Ishikawa (cell line): ENCODE data around the gene DOK6.

ENCODE experiments used
- EGR1 ChIP-seq: IDR thresholded peaks from 2 replicates; pipeline ENCODE4 v1.6.1; 2012
- EP300 ChIP-seq: IDR thresholded peaks from 2 replicates; pipeline ENCODE4 v1.6.1; 2012; ENCODE audit warnings: borderline replicate concordance
- RAD21 ChIP-seq: IDR thresholded peaks from 2 replicates; pipeline ENCODE4 v1.6.1; 2012; ENCODE audit warnings: low read depth
- TAF1 ChIP-seq: IDR thresholded peaks from 2 replicates; pipeline ENCODE4 v1.6.1; 2012; ENCODE audit warnings: low read depth, mild to moderate bottlenecking
- TCF12 ChIP-seq: IDR thresholded peaks from 2 replicates; pipeline ENCODE4 v1.6.1; 2012; ENCODE audit warnings: low read depth
- YY1 ChIP-seq: IDR thresholded peaks from 2 replicates; pipeline ENCODE4 v1.6.1; 2012; ENCODE audit warnings: low read depth
- TF ChIP-seq, protein P1 (sequence below): IDR thresholded peaks from 2 replicates; pipeline ENCODE4 v1.6.1; 2012; ENCODE audit warnings: low read depth, mild to moderate bottlenecking

DNA sequence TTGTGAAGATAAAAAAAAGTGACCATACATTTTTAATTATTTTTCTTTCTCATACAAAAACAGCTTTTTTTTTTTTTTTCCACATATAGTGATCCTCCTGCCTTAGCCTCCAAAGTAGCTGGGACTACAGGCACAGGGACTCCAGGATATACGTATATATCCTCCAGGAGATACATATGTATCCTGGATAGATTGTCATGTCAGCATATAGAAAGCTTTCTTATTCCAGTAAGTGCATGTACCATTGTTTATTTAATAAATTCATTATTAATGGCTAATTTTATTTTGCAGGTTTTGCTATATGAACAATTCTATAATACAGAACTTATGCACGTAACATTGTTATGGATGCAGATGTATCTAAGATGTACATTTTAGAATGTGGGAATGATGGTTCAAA is 138.7 kb downstream of the DOK6 start:
- TF ChIP-seq EP300 (no peak), EGR1 (no peak), RAD21 (no peak), TAF1 (no peak), YY1 (no peak), TCF12 (no peak)
- TF ChIP-seq, protein P1, sequence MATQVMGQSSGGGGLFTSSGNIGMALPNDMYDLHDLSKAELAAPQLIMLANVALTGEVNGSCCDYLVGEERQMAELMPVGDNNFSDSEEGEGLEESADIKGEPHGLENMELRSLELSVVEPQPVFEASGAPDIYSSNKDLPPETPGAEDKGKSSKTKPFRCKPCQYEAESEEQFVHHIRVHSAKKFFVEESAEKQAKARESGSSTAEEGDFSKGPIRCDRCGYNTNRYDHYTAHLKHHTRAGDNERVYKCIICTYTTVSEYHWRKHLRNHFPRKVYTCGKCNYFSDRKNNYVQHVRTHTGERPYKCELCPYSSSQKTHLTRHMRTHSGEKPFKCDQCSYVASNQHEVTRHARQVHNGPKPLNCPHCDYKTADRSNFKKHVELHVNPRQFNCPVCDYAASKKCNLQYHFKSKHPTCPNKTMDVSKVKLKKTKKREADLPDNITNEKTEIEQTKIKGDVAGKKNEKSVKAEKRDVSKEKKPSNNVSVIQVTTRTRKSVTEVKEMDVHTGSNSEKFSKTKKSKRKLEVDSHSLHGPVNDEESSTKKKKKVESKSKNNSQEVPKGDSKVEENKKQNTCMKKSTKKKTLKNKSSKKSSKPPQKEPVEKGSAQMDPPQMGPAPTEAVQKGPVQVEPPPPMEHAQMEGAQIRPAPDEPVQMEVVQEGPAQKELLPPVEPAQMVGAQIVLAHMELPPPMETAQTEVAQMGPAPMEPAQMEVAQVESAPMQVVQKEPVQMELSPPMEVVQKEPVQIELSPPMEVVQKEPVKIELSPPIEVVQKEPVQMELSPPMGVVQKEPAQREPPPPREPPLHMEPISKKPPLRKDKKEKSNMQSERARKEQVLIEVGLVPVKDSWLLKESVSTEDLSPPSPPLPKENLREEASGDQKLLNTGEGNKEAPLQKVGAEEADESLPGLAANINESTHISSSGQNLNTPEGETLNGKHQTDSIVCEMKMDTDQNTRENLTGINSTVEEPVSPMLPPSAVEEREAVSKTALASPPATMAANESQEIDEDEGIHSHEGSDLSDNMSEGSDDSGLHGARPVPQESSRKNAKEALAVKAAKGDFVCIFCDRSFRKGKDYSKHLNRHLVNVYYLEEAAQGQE = no peak
